ENCODE results near the gene LFNG.

LFNG gene

DNA sequence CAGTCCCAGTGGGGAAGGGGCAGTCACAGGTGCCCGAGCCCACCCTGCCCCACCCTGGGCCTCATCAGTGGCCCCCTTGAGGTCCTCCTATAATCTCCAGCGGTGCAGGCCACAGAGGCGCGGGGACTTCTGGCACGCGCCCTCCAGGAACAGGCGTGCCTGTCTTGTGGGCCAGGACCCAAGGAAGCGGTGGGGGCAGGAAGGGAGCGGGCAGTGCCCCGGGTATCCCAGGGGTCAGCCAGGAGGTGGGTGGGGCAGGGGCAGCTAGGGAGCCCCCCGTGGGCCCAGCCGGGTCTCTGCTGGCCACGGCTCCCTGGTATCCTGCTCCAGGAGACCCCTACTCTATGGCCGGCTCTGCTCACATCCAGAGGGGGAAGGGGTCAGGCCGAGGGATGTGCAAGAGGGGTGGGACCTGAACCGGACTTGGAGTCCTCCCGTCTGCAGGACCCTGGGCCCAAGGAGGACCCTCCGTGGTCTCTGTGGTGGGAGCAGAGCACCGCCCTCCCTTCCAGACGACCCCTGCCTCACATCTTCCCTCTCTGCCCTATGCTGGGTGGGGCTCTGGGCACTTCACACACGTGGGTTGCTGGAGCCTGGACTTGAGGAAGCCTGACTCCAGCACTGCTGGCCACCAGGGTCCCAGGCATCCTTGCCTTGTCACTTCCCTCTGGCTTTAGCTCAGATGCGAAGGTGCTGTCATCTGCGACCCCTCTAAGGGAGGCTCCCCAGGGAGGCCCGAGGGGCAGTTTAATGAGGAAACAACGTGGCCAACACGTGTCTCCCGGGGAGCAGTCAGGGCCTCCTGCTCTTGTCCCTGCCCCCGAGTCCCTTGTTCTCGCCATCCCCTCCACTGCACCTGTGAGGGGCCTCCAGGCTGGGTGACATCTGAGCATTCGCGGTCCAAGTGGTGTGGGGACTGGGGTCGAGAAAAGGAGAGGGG lies 25.1 kb upstream of the LFNG start:
- Histone ChIP-seq H3K9me3 (no peaks in the 10 kb centered on the region), H4K20me1 (no peaks in the 10 kb centered on the region), H3K36me3 (no peaks in the 10 kb centered on the region), H3K4me3 (no peak overlapping the region), H3K27me3 (no peaks in the 10 kb centered on the region), H3K4me2 (peak overlapping the region; percentile 76), H3K9ac (0 out of 2 replicates have a peak overlapping the region, but pooled peaks have one; percentile 10), H3K27ac (peak overlapping the region; percentile 65), H3K4me1 (peaks cover 84% of the 10 kb centered on the region)
- TF ChIP-seq Cebpa-rat (IDR thresholded peaks at IDR 0.05): no peak

DNA sequence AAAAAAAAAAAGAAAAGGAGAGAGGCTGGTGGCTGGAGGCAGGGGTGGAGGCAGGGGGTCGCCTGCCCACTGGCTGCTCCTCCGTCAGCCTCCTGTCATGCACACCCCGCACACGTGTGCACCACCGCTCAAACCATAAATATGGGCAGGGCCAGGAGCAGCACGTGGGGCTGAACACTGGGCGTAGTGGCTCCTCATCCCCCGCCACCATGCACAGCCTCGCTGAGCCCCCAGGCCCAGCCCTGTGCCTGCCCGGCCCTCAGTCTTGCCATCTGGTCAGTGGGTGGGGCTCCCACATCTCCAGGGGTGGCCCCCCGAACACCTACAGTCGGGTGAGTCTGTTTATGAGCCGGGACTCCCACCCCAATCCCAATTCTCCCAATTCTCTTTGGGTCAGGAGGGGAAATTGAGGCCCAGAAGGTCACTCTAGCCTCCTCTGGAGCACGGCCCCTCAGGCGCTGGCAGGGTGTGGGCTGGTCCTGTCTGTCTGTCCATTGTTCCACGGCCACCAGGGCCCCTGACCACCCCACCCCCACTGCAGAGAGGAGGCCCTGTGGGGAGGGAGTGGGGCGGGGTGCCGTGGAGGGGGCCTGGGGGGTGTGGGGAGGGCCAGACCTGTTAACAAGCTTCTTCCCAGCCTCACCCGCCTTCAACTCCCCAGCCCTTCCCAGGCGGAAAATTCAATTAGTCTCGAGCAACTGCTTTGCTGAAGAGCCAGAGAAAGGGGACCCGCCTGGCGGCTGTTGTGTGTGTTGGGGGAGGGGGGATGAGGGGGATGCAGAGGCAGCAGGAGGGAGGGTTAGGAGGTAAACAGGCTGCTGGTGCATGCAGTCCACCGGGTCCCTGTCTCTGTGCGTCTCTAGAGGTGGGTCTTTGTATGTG lies 23.9 kb upstream of the LFNG start:
- H3K9ac ChIP-seq: no peak overlapping the region
- peak overlapping the region; percentile 76 for H3K4me2 ChIP-seq
- H3K27ac ChIP-seq: peak overlapping the region; percentile 44; the same call in 1 of the 2 replicates
- H3K27me3 ChIP-seq: no peaks in the 10 kb centered on the region
- no peak overlapping the region for H3K4me3 ChIP-seq
- H3K36me3 ChIP-seq: no peaks in the 10 kb centered on the region
- H3K4me1 ChIP-seq: peaks cover 83% of the 10 kb centered on the region
- H4K20me1 ChIP-seq: no peaks in the 10 kb centered on the region
- no peaks in the 10 kb centered on the region for H3K9me3 ChIP-seq
- no peak for TF ChIP-seq Cebpa-rat (IDR thresholded peaks at IDR 0.05)

DNA sequence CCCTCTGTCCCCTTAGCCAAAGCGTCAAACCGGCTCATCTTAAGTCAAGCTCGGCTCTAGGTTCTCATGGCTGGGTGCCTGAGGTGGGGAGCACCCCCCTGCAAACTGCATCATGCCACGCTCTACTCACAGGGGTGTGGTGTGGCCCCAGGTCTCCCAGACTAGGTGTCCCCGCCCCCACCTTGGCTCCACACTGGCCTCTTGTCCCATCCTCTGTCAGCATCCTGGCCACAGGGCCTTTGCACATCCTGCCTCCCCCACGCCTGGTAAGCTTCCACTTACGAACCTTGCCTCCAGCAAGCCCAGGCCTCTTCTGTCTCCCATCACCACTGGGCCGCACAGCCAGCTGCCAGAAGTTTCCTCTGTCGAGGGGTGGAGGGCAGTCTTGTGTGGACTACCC lies 23.2 kb upstream of the LFNG start:
- Histone ChIP-seq H4K20me1 (no peaks in the 10 kb centered on the region), H3K9me3 (no peaks in the 10 kb centered on the region), H3K27me3 (no peaks in the 10 kb centered on the region), H3K4me3 (no peak overlapping the region), H3K4me1 (peaks cover 86% of the 10 kb centered on the region), H3K27ac (peak overlapping the region; percentile 24; the same call in 1 of the 2 replicates), H3K36me3 (no peaks in the 10 kb centered on the region), H3K9ac (no peak overlapping the region), H3K4me2 (peak overlapping the region; percentile 76)
- no peak for TF ChIP-seq Cebpa-rat (IDR thresholded peaks at IDR 0.05)

DNA sequence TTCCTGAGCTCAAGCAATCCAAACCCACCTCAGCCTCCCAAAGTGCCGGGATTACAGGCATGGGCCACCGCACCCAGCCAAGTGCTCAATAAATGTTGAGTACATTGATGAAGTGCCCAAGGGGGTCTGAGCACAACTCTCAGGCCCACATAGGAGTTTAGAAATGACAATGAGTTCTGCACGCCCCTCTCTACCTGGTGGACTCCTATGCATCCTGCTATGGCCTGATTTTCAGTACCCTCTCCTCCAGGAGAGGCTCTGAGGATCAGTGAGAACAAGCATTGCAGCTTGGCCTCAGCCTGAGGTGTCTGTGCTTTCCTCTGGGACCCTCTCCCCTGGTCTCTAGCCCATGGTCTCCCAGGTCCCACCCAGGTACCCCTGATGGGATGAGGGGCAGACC lies 22.5 kb upstream of the LFNG start:
- peak overlapping the region; percentile 91 for H3K4me2 ChIP-seq

DNA sequence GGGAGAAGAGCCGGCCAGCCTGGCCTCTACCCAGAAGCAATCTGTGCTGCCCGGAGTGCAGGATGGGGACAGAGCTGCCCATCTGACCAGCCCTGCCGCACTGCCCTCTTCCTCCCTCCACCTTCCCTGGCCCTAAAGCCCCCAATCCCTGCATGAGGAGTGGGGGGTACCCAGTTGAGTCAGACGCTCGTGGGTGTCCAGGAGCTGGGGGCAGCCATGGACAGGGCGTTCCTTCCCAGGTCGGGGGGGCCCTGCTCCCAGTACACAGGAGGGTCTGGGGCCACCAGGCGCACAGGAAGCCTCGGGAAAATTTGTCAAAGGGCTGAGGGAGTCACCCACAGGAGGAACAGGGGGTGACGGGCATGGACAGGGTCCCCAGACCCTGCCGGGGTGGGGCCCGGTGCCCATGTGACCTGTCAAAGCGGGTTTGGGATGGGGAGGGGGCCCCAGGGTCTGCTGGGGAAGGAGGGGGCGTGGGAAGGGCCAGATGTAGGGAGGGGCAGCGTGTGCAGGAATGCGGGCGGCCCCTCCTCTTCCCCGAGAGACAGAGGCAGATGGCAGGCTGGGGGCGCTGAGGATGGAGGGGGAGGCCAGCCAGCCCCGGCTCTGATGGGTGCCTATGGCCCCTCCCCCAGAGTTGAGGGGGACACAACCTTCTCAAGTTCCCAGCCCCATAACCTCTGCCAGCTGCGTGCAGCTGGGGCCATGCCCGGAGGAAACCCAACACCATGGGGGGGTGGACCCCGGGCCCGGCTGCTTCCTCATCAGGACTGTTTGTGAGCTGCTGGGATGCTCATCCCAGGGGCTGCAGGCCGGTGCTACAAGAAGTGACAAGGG lies 21.9 kb upstream of the LFNG start:
- Histone ChIP-seq H4K20me1 (no peaks in the 10 kb centered on the region), H3K4me1 (peaks cover 99% of the 10 kb centered on the region), H3K27me3 (no peaks in the 10 kb centered on the region), H3K4me2 (peak overlapping the region; percentile 91), H3K36me3 (no peaks in the 10 kb centered on the region), H3K9me3 (no peaks in the 10 kb centered on the region), H3K4me3 (peak overlapping the region; percentile 38), H3K27ac (peak overlapping the region; percentile 87), H3K9ac (peak overlapping the region; percentile 36)
- no peak for TF ChIP-seq Cebpa-rat (IDR thresholded peaks at IDR 0.05)

More for the DNA sequence above, 22.5 kb upstream of the LFNG start:
- Histone ChIP-seq H3K27ac (peak overlapping the region; percentile 87), H4K20me1 (no peaks in the 10 kb centered on the region), H3K4me3 (no peak overlapping the region), H3K27me3 (no peaks in the 10 kb centered on the region), H3K9ac (peak overlapping the region; percentile 36; the same call in 1 of the 2 replicates), H3K36me3 (no peaks in the 10 kb centered on the region), H3K9me3 (no peaks in the 10 kb centered on the region), H3K4me1 (peaks cover 93% of the 10 kb centered on the region)
- no peak for TF ChIP-seq Cebpa-rat (IDR thresholded peaks at IDR 0.05)

DNA sequence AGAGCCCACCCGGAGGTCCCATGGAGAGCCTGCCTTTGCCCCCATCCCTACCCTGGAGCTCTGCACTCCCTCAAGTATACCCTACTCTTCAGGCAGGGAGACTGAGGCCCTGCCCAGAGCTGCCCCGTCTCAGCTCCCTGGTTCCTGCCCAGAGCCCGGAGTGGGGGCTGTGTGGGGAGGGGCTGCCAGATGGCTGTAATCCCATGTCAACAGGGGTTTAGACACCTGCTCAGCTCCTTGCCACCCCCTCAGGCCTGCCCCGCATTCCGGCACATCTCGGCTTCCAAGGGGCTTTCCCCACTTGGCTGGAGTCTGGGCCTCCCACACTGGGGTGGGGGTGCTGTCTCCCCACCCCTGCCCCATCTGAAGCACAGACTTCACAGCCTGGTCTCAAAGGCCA lies 20.9 kb upstream of the LFNG start:
- Histone ChIP-seq H3K4me2 (peak overlapping the region; percentile 91), H4K20me1 (no peaks in the 10 kb centered on the region), H3K9me3 (no peaks in the 10 kb centered on the region), H3K27ac (peak overlapping the region; percentile 87), H3K4me1 (peaks cover 99% of the 10 kb centered on the region), H3K4me3 (peak overlapping the region; percentile 38), H3K36me3 (no peaks in the 10 kb centered on the region), H3K9ac (peak overlapping the region; percentile 36), H3K27me3 (no peaks in the 10 kb centered on the region)
- TF ChIP-seq Cebpa-rat (IDR thresholded peaks at IDR 0.05): no peak

DNA sequence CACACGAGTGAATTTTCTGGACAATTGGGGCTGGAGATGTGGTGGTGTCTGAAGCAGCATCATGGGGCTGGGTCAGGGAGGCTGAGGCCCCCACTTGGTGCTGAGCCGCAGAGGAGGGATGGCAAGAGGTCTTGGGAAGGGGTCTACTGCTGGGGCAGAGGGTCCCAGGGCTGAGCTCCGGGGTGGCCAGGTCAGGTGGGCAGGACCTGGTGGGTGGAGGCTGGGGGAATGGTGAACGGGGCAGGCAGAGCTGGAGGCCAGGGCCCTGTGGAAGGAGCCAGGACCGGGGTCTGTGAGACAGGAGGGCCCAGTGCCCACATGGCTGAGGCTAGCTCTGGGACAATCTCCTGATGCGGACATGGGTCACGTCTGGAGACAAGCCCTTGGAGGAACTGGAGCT lies 20.4 kb upstream of the LFNG start:
- Histone ChIP-seq H3K4me2 (peak overlapping the region; percentile 91), H4K20me1 (no peaks in the 10 kb centered on the region), H3K9me3 (no peaks in the 10 kb centered on the region), H3K27ac (peak overlapping the region; percentile 87), H3K4me3 (peak overlapping the region; percentile 38; the same call in 1 of the 2 replicates), H3K36me3 (no peaks in the 10 kb centered on the region), H3K4me1 (peaks cover 99% of the 10 kb centered on the region), H3K9ac (peak overlapping the region; percentile 36), H3K27me3 (no peaks in the 10 kb centered on the region)
- no peak for TF ChIP-seq Cebpa-rat (IDR thresholded peaks at IDR 0.05)

DNA sequence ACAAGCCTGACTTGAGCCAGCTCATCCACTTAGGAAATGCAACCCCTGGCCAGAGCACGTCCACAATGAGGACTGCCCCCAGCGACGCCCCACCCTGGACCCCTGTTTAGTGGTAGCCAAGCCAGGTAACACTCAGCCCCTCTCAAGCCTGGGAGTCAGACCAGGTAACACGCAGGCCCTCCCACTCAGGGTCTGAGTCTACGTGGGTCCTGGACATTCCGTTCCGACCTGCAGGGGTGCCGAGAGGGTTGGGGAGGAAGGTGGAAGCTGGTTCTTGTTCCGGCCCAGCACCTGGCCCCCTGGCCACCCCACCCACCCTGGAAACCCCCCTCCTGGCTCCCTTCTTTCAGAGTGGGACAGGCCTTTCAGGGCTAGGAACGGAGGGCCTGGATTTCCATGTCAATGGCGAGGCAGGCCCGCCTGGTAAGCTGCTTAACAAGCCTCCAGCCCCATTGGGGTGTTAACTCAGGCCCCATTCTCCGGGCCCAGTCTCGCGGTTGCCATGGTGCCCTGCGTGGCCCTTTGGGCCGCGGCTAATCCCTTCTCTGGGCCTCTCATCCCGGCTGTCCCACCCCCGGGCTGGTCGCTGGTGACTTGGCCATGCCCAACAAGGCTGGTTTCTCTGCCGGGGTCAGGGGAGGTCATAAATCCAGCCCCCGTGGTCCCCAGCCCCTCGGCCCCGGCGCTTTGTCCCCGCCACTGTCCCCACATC lies 19.7 kb upstream of the LFNG start:
- no peak overlapping the region for H3K4me3 ChIP-seq
- peak overlapping the region; percentile 36; the same call in 1 of the 2 replicates for H3K9ac ChIP-seq
- H4K20me1 ChIP-seq: no peaks in the 10 kb centered on the region
- peak overlapping the region; percentile 91 for H3K4me2 ChIP-seq
- no peaks in the 10 kb centered on the region for H3K36me3 ChIP-seq
- no peaks in the 10 kb centered on the region for H3K27me3 ChIP-seq
- TF ChIP-seq Cebpa-rat (IDR thresholded peaks at IDR 0.05): no peak
- peak overlapping the region; percentile 87 for H3K27ac ChIP-seq
- H3K9me3 ChIP-seq: no peaks in the 10 kb centered on the region
- H3K4me1 ChIP-seq: peaks cover 99% of the 10 kb centered on the region

Data from BLaER1 (cell line).